ENCODE results near the gene PRR5. TPM values are rescaled to one million over a fixed set of nuclear protein-coding genes. Genes with fewer than 3 reads are reported as not detected.

Gene PRR5
- total RNA-seq, 1 experiment from 2014 or later, result 11.8 TPM

DNA sequence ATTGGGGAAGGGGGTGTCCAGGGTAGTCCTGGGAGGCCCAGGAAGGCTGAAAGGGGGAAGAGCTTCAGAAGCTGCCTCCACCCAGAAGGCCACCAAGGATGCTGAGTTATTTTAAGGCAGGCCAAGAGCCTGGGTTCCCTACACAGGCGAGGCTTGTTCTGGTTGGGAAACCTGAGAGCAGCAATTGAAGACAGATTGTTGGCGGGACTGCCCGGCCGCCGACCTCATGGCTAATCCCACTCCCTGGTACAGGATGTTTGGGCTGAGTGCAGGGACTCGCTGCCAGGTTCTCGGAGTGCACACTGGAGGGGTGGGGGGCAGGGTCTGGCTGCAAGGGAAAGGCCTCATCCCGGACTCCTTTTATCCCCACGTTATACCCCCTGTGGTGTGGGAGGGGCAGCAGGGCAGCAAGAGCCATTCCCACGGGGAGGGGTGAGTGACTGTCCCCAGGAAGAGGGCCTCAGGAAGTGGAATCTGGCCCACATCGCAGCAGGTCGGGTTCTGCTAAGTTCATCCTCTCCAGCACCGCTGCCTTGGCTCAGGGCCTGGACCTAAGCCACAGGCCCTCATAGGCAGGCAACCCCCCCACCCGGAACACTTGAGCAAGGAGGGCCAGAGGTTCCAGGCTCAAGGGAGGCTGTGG is 43.6 kb upstream of the PRR5 start:
- Histone ChIP-seq H3K56ac (ENCODE audit: insufficient read length, low read depth, low read length) (no peak overlapping the region), H3K23me2 (ENCODE audit: insufficient read length, low read depth, low read length, poor library complexity, severe bottlenecking) (no peaks in the 10 kb centered on the region), H3K18ac (ENCODE audit: insufficient read length, low read depth, low read length) (no peak overlapping the region), H3K27me3 (ENCODE audit: insufficient read depth, low read length) (no peaks in the 10 kb centered on the region), H2BK20ac (ENCODE audit: low read depth, low read length, poor library complexity, severe bottlenecking) (no peak overlapping the region), H3K27ac (ENCODE audit: insufficient read length, low read depth, low read length) (no peak overlapping the region), H3K4ac (ENCODE audit: low read depth, low read length) (no peak overlapping the region), H3K9ac (ENCODE audit: extremely low read depth, insufficient read length, low read length) (no peak overlapping the region), H3K4me1 (ENCODE audit: insufficient read depth, low read length) (no peaks in the 10 kb centered on the region; the same call in 1 of the 2 replicates), H2BK15ac (ENCODE audit: low read depth, low read length) (no peak overlapping the region), H3K79me2 (ENCODE audit: insufficient read depth, low read length) (no peaks in the 10 kb centered on the region), H2AK5ac (ENCODE audit: insufficient read length, low read length) (no peak overlapping the region), H4K5ac (ENCODE audit: insufficient read length, low read depth, low read length) (no peak overlapping the region), H3K14ac (ENCODE audit: insufficient read depth, low read length) (no peak overlapping the region), H3T11ph (ENCODE audit: low read length) (no peak overlapping the region), H4K20me1 (ENCODE audit: control insufficient read depth, insufficient read depth, insufficient read length) (no peaks in the 10 kb centered on the region), H3K23ac (ENCODE audit: insufficient read length, low read depth, low read length) (no peak overlapping the region), H3K4me2 (ENCODE audit: insufficient read depth, insufficient read length, low read length) (no peak overlapping the region), H2BK120ac (ENCODE audit: low read depth, low read length, poor library complexity, severe bottlenecking) (no peak overlapping the region), H4K8ac (replicated peaks; ENCODE audit: insufficient read length, low read depth, low read length) (no peak overlapping the region), H3K9me3 (ENCODE audit: control insufficient read depth, low read depth, low read length) (no peaks in the 10 kb centered on the region), H2BK12ac (ENCODE audit: insufficient read length, low read depth, low read length) (no peak overlapping the region), H2AFZ (ENCODE audit: low read length) (no peak overlapping the region), H4K91ac (ENCODE audit: insufficient read length, low read depth, low read length) (no peak overlapping the region), H2BK5ac (ENCODE audit: insufficient read length, low read length) (no peak overlapping the region), H3K79me1 (ENCODE audit: insufficient read depth, low read depth, low read length, poor library complexity, severe bottlenecking) (no peaks in the 10 kb centered on the region)
- Mint-ChIP-seq H3K27me3 (ENCODE audit: low read depth) (peaks cover 35% of the 10 kb centered on the region), H3K4me3 (no peak overlapping the region), H3K4me1 (peaks cover 15 to 20% of the 10 kb centered on the region in 2 experiments), H3K36me3 (ENCODE audit: insufficient read depth in 1 of 3, low read depth in 3 of 3) (no peaks in the 10 kb centered on the region; a peak in 2 of 7 replicates), H3K27ac (no peak overlapping the region), H3K9me3 (peaks cover 0 to 3% of the 10 kb centered on the region in 2 experiments; a peak in 2 of 5 replicates)
- DNase-seq, result peak; percentile 33
- no CpG with 5 or more reads among the region's 14 CpGs for WGBS (ENCODE audit: extremely low coverage, insufficient read length, low lambda C conversion rate)
- TF ChIP-seq CTCF (conservative IDR thresholded peaks at IDR 0.05), result no peak
